IMR-90 (cell line): ENCODE measurements around the gene PHLDA2. TPM values are rescaled to one million over a fixed set of nuclear protein-coding genes. Genes with fewer than 3 reads are reported as not detected.

Experiments
- ATAC-seq: fragments of 200-7000 bp; cut with Tn5 transposase; 2 replicates; pipeline ENCODE4 v1.9.1; 2020; ENCODE audit warnings: low read depth, mild to moderate bottlenecking, moderate library complexity
- BruUV-seq: library from RNA; stranded (reverse); fragments of 400-500 nt; replicated peaks from 2 replicates; lab custom pipeline; 2021; lab: Mats Ljungman, UMichigan
- CTCF ChIA-PET: fragments of 300-600 bp; formaldehyde crosslinking; extraction: SDS; loops from one replicate; lab custom pipeline; 2021; ENCODE audit warnings: antibody characterized with exemption; lab: Yijun Ruan, JAX
- POLR2A ChIA-PET: fragments of 300-600 bp; sonication (Branson Sonifier 250); formaldehyde crosslinking; loops from one replicate; lab custom pipeline; 2022; ENCODE audit warnings: antibody characterized with exemption; ENCODE audit not compliant: unreplicated experiment; lab: Charles Lee
- DNase-seq: peaks from one replicate; pipeline ENCODE4 v3.0.0; 2013
- H2AFZ ChIP-seq: replicated peaks from 2 replicates; pipeline ENCODE3; 2013; ENCODE audit warnings: low read length, mild to moderate bottlenecking; ENCODE audit not compliant: poor library complexity
- H2AK5ac ChIP-seq: 2 replicates; pipeline ENCODE4 v1.6.1; 2013; ENCODE audit warnings: low read depth, low read length, inconsistent platforms
- H2AK9ac ChIP-seq: replicated peaks from 2 replicates; pipeline ENCODE3; 2013; ENCODE audit warnings: mild to moderate bottlenecking, low read depth, low read length, moderate library complexity; ENCODE audit not compliant: poor library complexity
- H2BK120ac ChIP-seq: 2 replicates; pipeline ENCODE4 v1.6.1; 2013; ENCODE audit warnings: low read depth, low read length, inconsistent platforms
- H2BK15ac ChIP-seq: 3 replicates; pipeline ENCODE4 v1.6.1; 2013; ENCODE audit warnings: low read depth, low read length, inconsistent platforms
- H2BK20ac ChIP-seq: 2 replicates; pipeline ENCODE4 v1.6.1; 2013; ENCODE audit warnings: low read depth, mild to moderate bottlenecking, inconsistent platforms, low read length, moderate library complexity
- H2BK5ac ChIP-seq: 2 replicates; pipeline ENCODE4 v1.6.1; 2013; ENCODE audit warnings: mild to moderate bottlenecking, low read depth, low read length, inconsistent platforms; ENCODE audit not compliant: poor library complexity, severe bottlenecking
- H3K14ac ChIP-seq: replicated peaks from 2 replicates; pipeline ENCODE4 v1.6.1; 2013; ENCODE audit warnings: low read depth, low read length, inconsistent platforms
- H3K18ac ChIP-seq: 2 replicates; pipeline ENCODE4 v1.6.1; 2013; ENCODE audit warnings: low read depth, low read length, control low read depth
- H3K23ac ChIP-seq: 2 replicates; pipeline ENCODE4 v1.6.1; 2013; ENCODE audit warnings: low read depth, low read length, inconsistent platforms
- H3K27ac ChIP-seq: 2 replicates; pipeline ENCODE4 v1.5.1; 2013; ENCODE audit warnings: mild to moderate bottlenecking, control low read depth, low read length; ENCODE audit not compliant: insufficient read depth
- H3K27me3 ChIP-seq: 2 replicates; pipeline ENCODE4 v1.6.1; 2013; ENCODE audit warnings: low read length; ENCODE audit not compliant: control insufficient read depth, insufficient read depth
- H3K36me3 ChIP-seq: 2 replicates; pipeline ENCODE4 v1.6.1; 2013; ENCODE audit warnings: low read length, mixed read lengths; ENCODE audit not compliant: control insufficient read depth, insufficient read depth
- H3K4ac ChIP-seq: 2 replicates; pipeline ENCODE4 v1.6.1; 2013; ENCODE audit warnings: low read depth, low read length, inconsistent platforms
- H3K4me1 ChIP-seq: 2 replicates; pipeline ENCODE4 v1.6.1; 2013; ENCODE audit warnings: low read length, mixed read lengths; ENCODE audit not compliant: control insufficient read depth, insufficient read depth
- H3K4me2 ChIP-seq: 2 replicates; pipeline ENCODE4 v1.6.1; 2013; ENCODE audit warnings: low read depth, mild to moderate bottlenecking, control low read depth, low read length, moderate library complexity
- H3K4me3 ChIP-seq: 2 replicates; pipeline ENCODE4 v1.5.1; 2013; ENCODE audit warnings: low read depth, mild to moderate bottlenecking, control low read depth, low read length, moderate library complexity; ENCODE audit not compliant: insufficient read depth
- H3K56ac ChIP-seq: 2 replicates; pipeline ENCODE4 v1.6.1; 2013; ENCODE audit warnings: low read length, inconsistent platforms; ENCODE audit not compliant: insufficient read depth; ENCODE audit errors: extremely low read depth
- H3K79me1 ChIP-seq, 2 experiments: 2 replicates each; pipeline ENCODE4 v1.6.1; 2013; ENCODE audit warnings: low read length in 2 of 2, inconsistent platforms in 1 of 2, low read depth in 1 of 2
- H3K9ac ChIP-seq: 2 replicates; pipeline ENCODE4 v1.6.1; 2013; ENCODE audit warnings: low read depth, low read length, control low read depth
- H3K9me1 ChIP-seq: 2 replicates; pipeline ENCODE4 v1.6.1; 2013; ENCODE audit warnings: low read length, inconsistent platforms; ENCODE audit not compliant: insufficient read depth
- H3K9me3 ChIP-seq: 2 replicates; pipeline ENCODE4 v1.6.1; 2013; ENCODE audit warnings: low read length; ENCODE audit not compliant: control insufficient read depth, insufficient read depth
- H4K20me1 ChIP-seq: 2 replicates; pipeline ENCODE4 v1.6.1; 2013; ENCODE audit warnings: low read length, inconsistent platforms; ENCODE audit not compliant: insufficient read depth
- H4K5ac ChIP-seq: 2 replicates; pipeline ENCODE4 v1.6.1; 2013; ENCODE audit warnings: mild to moderate bottlenecking, low read depth, low read length, control low read depth
- H4K8ac ChIP-seq, 2 experiments: 2 replicates each; pipeline ENCODE4 v1.6.1; 2013; ENCODE audit warnings: low read depth in 2 of 2, low read length in 2 of 2, control low read depth in 1 of 2, inconsistent platforms in 1 of 2
- H4K91ac ChIP-seq: 2 replicates; pipeline ENCODE4 v1.6.1; 2013; ENCODE audit warnings: low read depth, low read length, inconsistent platforms; ENCODE audit not compliant: insufficient read depth
- BHLHE40 ChIP-seq: fragments of 150-350 bp; IDR thresholded peaks from 2 replicates; pipeline ENCODE4 v1.6.1; 2016; ENCODE audit warnings: mild to moderate bottlenecking, low read depth, low read length
- CEBPB ChIP-seq: IDR thresholded peaks from 2 replicates; pipeline ENCODE4 v1.6.1; 2012; ENCODE audit warnings: low read depth, low read length, improper control_type of control experiment
- CHD1 ChIP-seq: IDR thresholded peaks from 2 replicates; pipeline ENCODE4 v1.6.1; 2012; ENCODE audit warnings: low read depth, low read length, improper control_type of control experiment
- MXI1 ChIP-seq: IDR thresholded peaks from 2 replicates; pipeline ENCODE4 v1.6.1; 2012; ENCODE audit warnings: low read depth, mild to moderate bottlenecking, low read length, moderate library complexity, borderline replicate concordance
- RAD21 ChIP-seq: IDR thresholded peaks from 2 replicates; pipeline ENCODE4 v1.6.1; 2012; ENCODE audit warnings: low read length, improper control_type of control experiment
- WGBS, 2 experiments: methylation state at CpG; one replicate each; pipeline versions ENCODE4 v1.1.5 to v1.1.7; 2013; ENCODE audit warnings: missing lambda C conversion rate in 2 of 2; ENCODE audit not compliant: insufficient read length in 1 of 2; ENCODE audit errors: extremely low coverage in 2 of 2; 5-methylcytosine and 5-hydroxymethylcytosine counted together
- dilution Hi-C: fragments of 300-500 bp; cut with HindIII; formaldehyde crosslinking; loops from one replicate; pipeline ENCODE4 v1.14.3; 2018; ENCODE audit warnings: low sequenced_read_pairs; ENCODE audit not compliant: unreplicated experiment
- in situ Hi-C: fragments of 300-500 bp; cut with MboI; formaldehyde crosslinking; loops from 3 replicates; pipeline ENCODE4 v1.14.3; 2019; ENCODE audit warnings: low sequenced_read_pairs, inconsistent platforms, mixed read lengths
- intact Hi-C: fragments of 100-400 bp; cut with micrococcal nuclease; formaldehyde crosslinking; loops from 2 replicates; pipeline ENCODE4 v1.10.0; 2022
- polyA plus RNA-seq, 3 experiments: library from polyadenylated mRNA; depleted of rRNA; stranded (reverse); fragments of >200 nt; gene quantifications; 2 replicates each; pipeline ENCODE4 v1.2.3, GENCODE V29; 2012; ENCODE audit warnings: low replicate concordance in 1 of 3
- total RNA-seq: library from RNA; depleted of rRNA; stranded (reverse); fragments of >200 nt; gene quantifications from 2 replicates; pipeline ENCODE4 v1.2.3, GENCODE V29; 2012
- TF ChIP-seq, protein P1 (sequence below): conservative IDR thresholded peaks from 2 replicates; pipeline ENCODE4 v1.5.1; 2012; ENCODE audit warnings: mild to moderate bottlenecking, low read depth, low read length, improper control_type of control experiment
- TF ChIP-seq, protein P2 (sequence below): fragments of 150-350 bp; IDR thresholded peaks from 2 replicates; pipeline ENCODE4 v1.6.1; 2016; ENCODE audit warnings: low read depth, mild to moderate bottlenecking, low read length, moderate library complexity, borderline replicate concordance

PHLDA2 gene
- total and polyA plus RNA-seq, 2 of the 4 experiments (the other 2 are of a cell fraction), result 3.8 to 89.0 TPM

GRCh38 chr11:2915473-2915872 is 13.7 kb downstream of the PHLDA2 start:
- intact Hi-C loops (no loop called here), in situ Hi-C loops (no loop called here), dilution Hi-C loops (no loop called here)
- Histone ChIP-seq H3K4me3 (no peak overlapping the region), H3K36me3 (no peaks in the 10 kb centered on the region), H4K5ac (no peak overlapping the region), H4K8ac (no peak overlapping the region), H2BK5ac (no peak overlapping the region), H3K79me1 (peaks cover 0 to 7% of the 10 kb centered on the region in 2 experiments; a peak in 1 of 4 replicates), H3K4me1 (peaks cover 16% of the 10 kb centered on the region), H2AK5ac (no peak overlapping the region), H3K14ac (no peak overlapping the region), H3K4me2 (no peak overlapping the region), H3K9me3 (no peaks in the 10 kb centered on the region), H2BK15ac (no peak overlapping the region), H2AFZ (no peak overlapping the region), H3K23ac (no peak overlapping the region), H3K56ac (no peak overlapping the region), H3K27me3 (no peaks in the 10 kb centered on the region), H3K9me1 (peaks cover 11% of the 10 kb centered on the region), H3K27ac (no peak overlapping the region), H3K4ac (no peak overlapping the region), H2BK20ac (no peak overlapping the region), H3K9ac (no peak overlapping the region), H2BK120ac (no peak overlapping the region), H2AK9ac (no peak overlapping the region), H4K20me1 (no peaks in the 10 kb centered on the region), H3K18ac (no peak overlapping the region), H4K91ac (no peak overlapping the region)
- DNase-seq, result no peak
- ATAC-seq, result no peak
- ChIA-PET POLR2A (no interaction called here), CTCF (no interaction called here)
- 84% methylated on average over 7 of the region's 11 CpGs; no CpG with 5 or more reads in 1 of the 2 experiments for WGBS, 2 experiments
- TF ChIP-seq BHLHE40 (no peak), CHD1 (no peak), RAD21 (no peak), MXI1 (no peak), CEBPB (no peak)
- TF ChIP-seq, protein P1, sequence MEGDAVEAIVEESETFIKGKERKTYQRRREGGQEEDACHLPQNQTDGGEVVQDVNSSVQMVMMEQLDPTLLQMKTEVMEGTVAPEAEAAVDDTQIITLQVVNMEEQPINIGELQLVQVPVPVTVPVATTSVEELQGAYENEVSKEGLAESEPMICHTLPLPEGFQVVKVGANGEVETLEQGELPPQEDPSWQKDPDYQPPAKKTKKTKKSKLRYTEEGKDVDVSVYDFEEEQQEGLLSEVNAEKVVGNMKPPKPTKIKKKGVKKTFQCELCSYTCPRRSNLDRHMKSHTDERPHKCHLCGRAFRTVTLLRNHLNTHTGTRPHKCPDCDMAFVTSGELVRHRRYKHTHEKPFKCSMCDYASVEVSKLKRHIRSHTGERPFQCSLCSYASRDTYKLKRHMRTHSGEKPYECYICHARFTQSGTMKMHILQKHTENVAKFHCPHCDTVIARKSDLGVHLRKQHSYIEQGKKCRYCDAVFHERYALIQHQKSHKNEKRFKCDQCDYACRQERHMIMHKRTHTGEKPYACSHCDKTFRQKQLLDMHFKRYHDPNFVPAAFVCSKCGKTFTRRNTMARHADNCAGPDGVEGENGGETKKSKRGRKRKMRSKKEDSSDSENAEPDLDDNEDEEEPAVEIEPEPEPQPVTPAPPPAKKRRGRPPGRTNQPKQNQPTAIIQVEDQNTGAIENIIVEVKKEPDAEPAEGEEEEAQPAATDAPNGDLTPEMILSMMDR, result no peak
- TF ChIP-seq, protein P2, sequence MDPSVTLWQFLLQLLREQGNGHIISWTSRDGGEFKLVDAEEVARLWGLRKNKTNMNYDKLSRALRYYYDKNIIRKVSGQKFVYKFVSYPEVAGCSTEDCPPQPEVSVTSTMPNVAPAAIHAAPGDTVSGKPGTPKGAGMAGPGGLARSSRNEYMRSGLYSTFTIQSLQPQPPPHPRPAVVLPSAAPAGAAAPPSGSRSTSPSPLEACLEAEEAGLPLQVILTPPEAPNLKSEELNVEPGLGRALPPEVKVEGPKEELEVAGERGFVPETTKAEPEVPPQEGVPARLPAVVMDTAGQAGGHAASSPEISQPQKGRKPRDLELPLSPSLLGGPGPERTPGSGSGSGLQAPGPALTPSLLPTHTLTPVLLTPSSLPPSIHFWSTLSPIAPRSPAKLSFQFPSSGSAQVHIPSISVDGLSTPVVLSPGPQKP, result no peak
- no TSS peak for BruUV-seq
